HEK293 (cell line): ENCODE results near the gene SNTA1.

Experiments used
- CTCF ChIP-seq: fragments of 450-650 bp; formaldehyde crosslinking; IDR thresholded peaks from 2 replicates; pipeline ENCODE4 v1.5.1; 2016; ENCODE audit warnings: missing biosample characterization, missing genetic modification characterization
- GLI4 ChIP-seq: fragments of 450-650 bp; formaldehyde crosslinking; IDR thresholded peaks from 2 replicates; pipeline ENCODE4 v1.5.1; 2016; ENCODE audit warnings: missing biosample characterization, missing genetic modification characterization
- PATZ1 ChIP-seq: fragments of 450-650 bp; formaldehyde crosslinking; IDR thresholded peaks from 2 replicates; pipeline ENCODE4 v1.5.1; 2016; ENCODE audit warnings: missing biosample characterization, missing genetic modification characterization
- YY1 ChIP-seq: fragments of 450-650 bp; formaldehyde crosslinking; IDR thresholded peaks from 2 replicates; pipeline ENCODE4 v1.5.1; 2018; ENCODE audit warnings: missing biosample characterization, missing genetic modification characterization
- ZNF175 ChIP-seq: fragments of 450-650 bp; formaldehyde crosslinking; IDR thresholded peaks from 2 replicates; pipeline ENCODE4 v1.5.1; 2016; ENCODE audit warnings: missing biosample characterization, missing genetic modification characterization
- ZNF302 ChIP-seq: fragments of 450-650 bp; formaldehyde crosslinking; IDR thresholded peaks from 2 replicates; pipeline ENCODE4 v1.5.1; 2016; ENCODE audit warnings: missing biosample characterization, missing genetic modification characterization, low read depth
- ZNF518A ChIP-seq: fragments of 450-650 bp; formaldehyde crosslinking; conservative IDR thresholded peaks from 2 replicates; pipeline ENCODE4 v1.5.1; 2016; ENCODE audit warnings: low read depth, missing biosample characterization, missing genetic modification characterization
- ZNF600 ChIP-seq: fragments of 450-650 bp; formaldehyde crosslinking; IDR thresholded peaks from 2 replicates; pipeline ENCODE4 v1.5.1; 2016; ENCODE audit warnings: missing biosample characterization, missing genetic modification characterization
- ZNF701 ChIP-seq: fragments of 450-650 bp; formaldehyde crosslinking; IDR thresholded peaks from 2 replicates; pipeline ENCODE4 v1.5.1; 2016; ENCODE audit warnings: missing biosample characterization, missing genetic modification characterization
- ZNF791 ChIP-seq: fragments of 450-650 bp; formaldehyde crosslinking; IDR thresholded peaks from 2 replicates; pipeline ENCODE4 v1.5.1; 2016; ENCODE audit warnings: missing biosample characterization, missing genetic modification characterization
- ZNF830 ChIP-seq: fragments of 450-650 bp; IDR thresholded peaks from 2 replicates; pipeline ENCODE4 v1.5.0; 2018; ENCODE audit warnings: missing biosample characterization, missing genetic modification characterization, low read depth, mild to moderate bottlenecking, moderate library complexity

- TF ChIP-seq CTCF (no peak), ZNF518A (no peak), YY1 (tag by site-specific recombination) (no peak), ZNF701 (tag by site-specific recombination) (no peak), ZNF600 (tag by site-specific recombination) (no peak), ZNF830 (tag by site-specific recombination) (no peak), ZNF175 (tag by site-specific recombination) (no peak), ZNF791 (tag by site-specific recombination) (no peak), PATZ1 (tag by site-specific recombination) (no peak), GLI4 (tag by site-specific recombination) (no peak), ZNF302 (no peak)
Observed at GRCh38 chr20:33393609-33394008, 50.0 kb downstream of the SNTA1 start.
